ENCODE data around the gene KIAA0825.

KIAA0825 gene

DNA sequence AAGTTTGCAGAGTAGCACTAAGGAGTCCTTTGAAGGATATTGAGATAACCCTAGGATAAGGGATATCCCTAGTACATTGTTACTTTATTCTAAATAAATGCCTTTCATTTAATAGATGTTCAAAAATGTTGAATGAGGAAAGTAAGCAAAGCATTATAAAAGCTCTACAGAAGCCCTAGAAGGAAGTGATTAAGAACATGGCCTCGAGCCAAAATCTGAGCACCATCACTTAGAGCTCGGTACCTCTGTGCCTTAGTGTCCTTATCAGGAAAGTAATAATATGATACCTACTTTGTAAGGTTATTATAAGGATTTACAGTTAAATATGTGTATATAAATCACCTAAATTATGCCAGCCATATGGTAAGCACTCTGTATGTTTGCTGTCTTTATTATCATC, 242.6 kb downstream of the KIAA0825 start:
- Histone ChIP-seq H3K4me1 (no peaks in the 10 kb centered on the region), H3K36me3 (ENCODE audit: control insufficient read depth, insufficient read depth, low read length) (no peaks in the 10 kb centered on the region), H2AFZ (no peak overlapping the region), H3K4me3 (ENCODE audit: low read depth, low read length) (no peak overlapping the region), H3K79me2 (no peaks in the 10 kb centered on the region), H3K4me2 (ENCODE audit: low read length) (no peak overlapping the region), H3K27ac (no peak overlapping the region), H3K9me3 (ENCODE audit: control insufficient read depth, low read length) (no peaks in the 10 kb centered on the region), H3K9ac (no peak overlapping the region), H3K27me3 (ENCODE audit: control insufficient read depth, insufficient read depth, low read length) (no peaks in the 10 kb centered on the region)
- TF ChIP-seq, protein P1, sequence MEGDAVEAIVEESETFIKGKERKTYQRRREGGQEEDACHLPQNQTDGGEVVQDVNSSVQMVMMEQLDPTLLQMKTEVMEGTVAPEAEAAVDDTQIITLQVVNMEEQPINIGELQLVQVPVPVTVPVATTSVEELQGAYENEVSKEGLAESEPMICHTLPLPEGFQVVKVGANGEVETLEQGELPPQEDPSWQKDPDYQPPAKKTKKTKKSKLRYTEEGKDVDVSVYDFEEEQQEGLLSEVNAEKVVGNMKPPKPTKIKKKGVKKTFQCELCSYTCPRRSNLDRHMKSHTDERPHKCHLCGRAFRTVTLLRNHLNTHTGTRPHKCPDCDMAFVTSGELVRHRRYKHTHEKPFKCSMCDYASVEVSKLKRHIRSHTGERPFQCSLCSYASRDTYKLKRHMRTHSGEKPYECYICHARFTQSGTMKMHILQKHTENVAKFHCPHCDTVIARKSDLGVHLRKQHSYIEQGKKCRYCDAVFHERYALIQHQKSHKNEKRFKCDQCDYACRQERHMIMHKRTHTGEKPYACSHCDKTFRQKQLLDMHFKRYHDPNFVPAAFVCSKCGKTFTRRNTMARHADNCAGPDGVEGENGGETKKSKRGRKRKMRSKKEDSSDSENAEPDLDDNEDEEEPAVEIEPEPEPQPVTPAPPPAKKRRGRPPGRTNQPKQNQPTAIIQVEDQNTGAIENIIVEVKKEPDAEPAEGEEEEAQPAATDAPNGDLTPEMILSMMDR (IDR thresholded peaks at IDR 0.05): no peak

DNA sequence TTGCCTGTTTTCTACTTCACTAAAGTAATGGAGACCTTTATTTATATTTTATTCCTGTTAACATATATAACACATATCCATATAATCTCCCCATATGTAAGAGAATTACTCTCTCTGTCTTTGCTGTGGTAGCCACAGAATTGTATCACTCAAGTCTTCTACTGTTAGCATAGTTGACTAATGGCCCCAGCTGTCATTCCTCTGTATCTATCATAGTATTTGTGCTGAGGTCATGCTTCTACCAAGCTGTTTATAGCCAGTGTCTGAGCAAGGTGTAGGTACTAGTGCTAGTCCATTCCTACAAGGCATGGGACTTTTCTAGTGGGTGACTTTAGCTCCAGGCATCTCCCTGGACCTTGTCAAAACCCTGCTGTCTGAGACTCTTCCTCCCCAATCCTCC, 244.1 kb downstream of the KIAA0825 start:
- H3K4me3 ChIP-seq (ENCODE audit: low read depth, low read length): no peak overlapping the region
- no peak overlapping the region for H3K27ac ChIP-seq
- H3K36me3 ChIP-seq (ENCODE audit: control insufficient read depth, insufficient read depth, low read length): no peaks in the 10 kb centered on the region
- no peak overlapping the region for H2AFZ ChIP-seq
- H3K9me3 ChIP-seq (ENCODE audit: control insufficient read depth, low read length): no peaks in the 10 kb centered on the region
- no peak overlapping the region for H3K9ac ChIP-seq
- TF ChIP-seq, protein P1 (IDR thresholded peaks at IDR 0.05): no peak
- H3K79me2 ChIP-seq: no peaks in the 10 kb centered on the region
- H3K4me1 ChIP-seq: no peaks in the 10 kb centered on the region
- H3K27me3 ChIP-seq (ENCODE audit: control insufficient read depth, insufficient read depth, low read length): no peaks in the 10 kb centered on the region
- H3K4me2 ChIP-seq (ENCODE audit: low read length): no peak overlapping the region

DNA sequence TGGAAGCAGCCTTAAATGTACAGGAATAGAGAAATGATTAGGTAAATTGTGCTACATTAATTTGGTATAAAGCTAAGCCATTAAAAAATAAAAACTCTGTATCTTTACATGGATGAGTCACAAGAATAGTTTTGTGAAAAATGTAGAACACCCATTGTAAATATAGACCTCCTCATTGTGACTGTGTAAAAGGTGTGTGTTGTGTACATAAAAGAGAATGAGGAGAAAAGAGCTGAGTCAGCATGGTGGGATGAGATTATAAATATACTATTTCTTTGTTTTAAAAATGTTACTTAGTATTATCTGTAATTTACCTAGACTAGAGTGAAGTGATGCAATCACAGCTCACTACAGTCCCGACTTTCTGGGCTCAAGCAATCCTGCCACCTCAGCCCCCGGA, 250.5 kb downstream of the KIAA0825 start:
- Histone ChIP-seq H3K36me3 (ENCODE audit: control insufficient read depth, insufficient read depth, low read length) (no peaks in the 10 kb centered on the region), H3K4me2 (ENCODE audit: low read length) (no peak overlapping the region), H3K27ac (no peak overlapping the region), H3K79me2 (no peaks in the 10 kb centered on the region), H3K9me3 (ENCODE audit: control insufficient read depth, low read length) (no peaks in the 10 kb centered on the region), H2AFZ (no peak overlapping the region), H3K27me3 (ENCODE audit: control insufficient read depth, insufficient read depth, low read length) (no peaks in the 10 kb centered on the region), H3K4me3 (ENCODE audit: low read depth, low read length) (no peak overlapping the region), H3K9ac (no peak overlapping the region), H3K4me1 (no peaks in the 10 kb centered on the region)
- TF ChIP-seq, protein P1 (IDR thresholded peaks at IDR 0.05): no peak

DNA sequence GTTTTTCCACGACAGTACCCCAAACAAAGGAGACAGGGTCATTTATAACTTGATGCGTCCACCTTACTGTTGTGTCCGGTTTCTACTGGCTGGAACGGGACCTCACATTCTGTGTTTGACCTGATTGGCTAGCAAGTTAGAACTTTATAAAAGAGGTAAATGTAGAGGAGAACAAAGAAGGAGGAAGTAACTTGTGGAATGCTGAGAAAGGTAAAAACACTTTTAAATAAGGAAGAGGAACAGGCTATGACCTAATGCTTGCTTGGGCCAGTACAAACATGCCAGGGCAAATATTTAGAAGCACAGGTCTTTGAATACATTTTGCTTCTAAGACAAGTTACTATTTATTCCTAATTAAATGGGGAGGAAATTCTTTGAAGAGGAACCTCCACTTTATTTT, 251.6 kb downstream of the KIAA0825 start:
- no peaks in the 10 kb centered on the region for H3K27me3 ChIP-seq (ENCODE audit: control insufficient read depth, insufficient read depth, low read length)
- no peak overlapping the region for H3K27ac ChIP-seq
- H3K79me2 ChIP-seq: no peaks in the 10 kb centered on the region
- no peak overlapping the region for H2AFZ ChIP-seq
- H3K4me3 ChIP-seq (ENCODE audit: low read depth, low read length): no peak overlapping the region
- H3K4me2 ChIP-seq (ENCODE audit: low read length): no peak overlapping the region
- TF ChIP-seq, protein P1 (IDR thresholded peaks at IDR 0.05): no peak
- H3K36me3 ChIP-seq (ENCODE audit: control insufficient read depth, insufficient read depth, low read length): no peaks in the 10 kb centered on the region
- no peaks in the 10 kb centered on the region for H3K9me3 ChIP-seq (ENCODE audit: control insufficient read depth, low read length)
- no peaks in the 10 kb centered on the region for H3K4me1 ChIP-seq
- H3K9ac ChIP-seq: no peak overlapping the region

DNA sequence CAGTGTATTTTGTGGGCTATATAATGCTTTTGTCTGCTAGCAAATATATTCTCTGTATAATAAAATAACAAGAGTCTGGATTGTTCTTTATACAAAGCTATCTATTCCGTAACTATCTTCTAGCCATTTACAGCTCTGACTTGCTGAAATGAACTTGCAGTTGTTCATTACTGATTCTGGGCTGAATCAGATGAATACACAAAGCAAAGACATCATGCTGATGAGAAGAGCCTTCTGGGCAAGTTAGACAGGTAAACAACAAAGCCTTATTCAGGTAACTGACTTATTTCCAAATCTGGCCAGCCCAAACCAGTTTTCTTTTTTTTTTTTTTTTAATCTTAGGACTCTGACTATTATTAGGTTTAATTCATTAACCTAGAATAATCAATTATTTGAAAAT, 255.5 kb downstream of the KIAA0825 start:
- H3K4me3 ChIP-seq (ENCODE audit: low read depth, low read length): no peak overlapping the region
- no peak overlapping the region for H3K27ac ChIP-seq
- TF ChIP-seq, protein P1 (IDR thresholded peaks at IDR 0.05): no peak
- H3K9ac ChIP-seq: no peak overlapping the region
- H2AFZ ChIP-seq: no peak overlapping the region
- no peak overlapping the region for H3K4me2 ChIP-seq (ENCODE audit: low read length)
- H3K27me3 ChIP-seq (ENCODE audit: control insufficient read depth, insufficient read depth, low read length): no peaks in the 10 kb centered on the region
- no peaks in the 10 kb centered on the region for H3K9me3 ChIP-seq (ENCODE audit: control insufficient read depth, low read length)
- H3K36me3 ChIP-seq (ENCODE audit: control insufficient read depth, insufficient read depth, low read length): no peaks in the 10 kb centered on the region
- no peaks in the 10 kb centered on the region for H3K79me2 ChIP-seq
- no peaks in the 10 kb centered on the region for H3K4me1 ChIP-seq
